ENCODE results near the gene ENPP7. TPM values are rescaled to one million over a fixed set of nuclear protein-coding genes. Genes with fewer than 3 reads are reported as not detected.

The ENPP7 gene
- total RNA-seq, 1 donor = not detected

- DNase-seq (ENCODE audit: low read depth) = no peak
- peak; percentile 25 for TF ChIP-seq CTCF (IDR thresholded peaks at IDR 0.05; ENCODE audit: insufficient read depth, low read depth, low read length)
- H3K4me3 ChIP-seq (ENCODE audit: low read depth, low read length) = no peak overlapping the region
These were observed 8.6 kb upstream of the ENPP7 start for GRCh38 chr17:79721993-79722671.

- H3K4me3 ChIP-seq (ENCODE audit: low read depth, low read length) = no peak overlapping the region
- TF ChIP-seq CTCF (IDR thresholded peaks at IDR 0.05; ENCODE audit: insufficient read depth, low read depth, low read length) = no peak
- DNase-seq (ENCODE audit: low read depth) = no peak
These were observed 8.0 kb upstream of the ENPP7 start for GRCh38 chr17:79722787-79723186.

DNA sequence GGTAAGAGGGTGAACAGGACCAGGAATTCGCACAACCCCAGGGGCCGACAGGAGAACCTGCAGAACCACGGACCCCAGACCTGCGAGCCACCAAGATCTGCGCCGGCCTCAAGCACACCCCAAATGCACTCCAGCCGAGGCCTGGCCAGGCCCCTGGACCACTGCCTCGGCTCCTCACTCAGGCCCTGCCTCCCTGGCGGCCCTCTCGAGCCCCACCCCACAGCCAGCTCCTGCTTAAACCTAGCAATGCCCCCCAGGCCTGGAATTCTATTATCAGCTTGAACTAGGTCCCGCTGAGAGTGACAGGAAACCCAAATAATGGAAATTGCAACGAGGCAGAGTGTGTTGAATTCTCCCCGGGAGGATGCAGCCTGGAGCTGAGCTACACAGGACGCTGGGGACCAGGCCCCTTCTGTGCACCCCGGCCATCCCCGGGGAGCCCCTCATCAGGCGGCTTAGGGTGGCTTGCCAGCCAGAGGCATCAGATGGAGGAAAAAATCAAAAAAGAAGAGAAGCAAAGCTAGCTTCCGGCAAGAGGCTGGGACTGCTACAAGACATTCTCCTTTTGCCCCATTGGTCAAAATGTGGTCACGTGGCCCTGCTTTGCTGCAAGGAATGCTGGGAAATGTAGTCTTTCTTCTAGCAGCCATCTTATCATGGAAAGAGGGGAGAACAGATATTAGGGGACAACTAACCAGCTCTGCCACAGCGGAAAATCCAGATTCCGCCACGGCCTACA, 2.4 kb upstream of the ENPP7 start:
- TF ChIP-seq CTCF (IDR thresholded peaks at IDR 0.05; ENCODE audit: insufficient read depth, low read depth, low read length) = no peak
- H3K4me3 ChIP-seq (ENCODE audit: low read depth, low read length) = peak overlapping the region; percentile 42
- DNase-seq (ENCODE audit: low read depth) = peak; percentile 94

DNA sequence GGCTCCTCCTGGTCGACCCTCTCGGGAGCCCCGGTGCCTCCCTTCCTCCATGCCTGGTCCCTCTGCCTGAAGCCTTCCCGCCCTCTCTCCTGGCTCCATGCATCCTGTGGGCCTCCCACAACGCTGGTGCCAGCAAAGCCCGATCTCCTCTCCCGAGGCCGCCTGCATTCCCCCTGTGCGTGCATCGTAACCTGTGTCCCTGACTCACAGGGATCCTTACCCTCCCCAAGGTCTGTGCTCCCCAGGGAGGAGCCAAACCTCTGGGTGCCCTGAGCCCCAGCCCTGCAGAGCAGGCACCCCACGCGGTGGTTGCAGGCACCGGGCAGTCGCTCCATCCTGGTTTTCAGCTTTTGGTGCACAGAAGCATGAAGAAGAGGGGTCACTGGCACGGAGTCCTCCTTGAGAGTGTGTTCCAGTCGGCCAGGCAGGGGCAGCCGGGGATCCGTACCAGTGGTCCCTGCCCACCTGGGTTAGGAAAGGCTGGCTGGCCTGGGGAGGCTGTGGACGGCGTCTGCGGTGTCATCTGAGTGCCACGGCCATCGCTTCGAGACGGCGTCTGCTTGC, 1.8 kb upstream of the ENPP7 start:
- no peak overlapping the region for H3K4me3 ChIP-seq (ENCODE audit: low read depth, low read length)
- no peak for TF ChIP-seq CTCF (IDR thresholded peaks at IDR 0.05; ENCODE audit: insufficient read depth, low read depth, low read length)
- DNase-seq (ENCODE audit: low read depth) = no peak

DNA sequence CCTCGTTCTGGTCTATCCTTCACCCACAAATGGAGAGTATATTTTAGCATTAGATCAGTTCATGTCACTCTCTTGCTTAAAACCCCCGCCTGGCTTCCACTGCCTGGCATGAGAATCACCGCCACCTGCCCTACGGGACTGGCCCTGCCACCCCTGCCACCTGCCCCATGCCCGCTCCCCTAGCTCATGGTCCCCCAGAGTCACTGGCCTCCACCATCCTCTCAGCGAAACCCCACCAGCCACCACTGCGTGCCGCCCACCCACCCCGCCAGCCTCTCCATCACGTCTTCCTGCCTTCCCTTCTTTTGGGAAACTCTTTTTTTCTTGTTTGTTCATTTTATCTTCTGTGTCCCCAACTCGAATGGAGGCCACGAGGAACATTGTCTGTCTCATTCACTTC, 982 bp upstream of the ENPP7 start:
- H3K4me3 ChIP-seq (ENCODE audit: low read depth, low read length) = no peak overlapping the region
- no peak for DNase-seq (ENCODE audit: low read depth)
- no peak for TF ChIP-seq CTCF (IDR thresholded peaks at IDR 0.05; ENCODE audit: insufficient read depth, low read depth, low read length)

DNA sequence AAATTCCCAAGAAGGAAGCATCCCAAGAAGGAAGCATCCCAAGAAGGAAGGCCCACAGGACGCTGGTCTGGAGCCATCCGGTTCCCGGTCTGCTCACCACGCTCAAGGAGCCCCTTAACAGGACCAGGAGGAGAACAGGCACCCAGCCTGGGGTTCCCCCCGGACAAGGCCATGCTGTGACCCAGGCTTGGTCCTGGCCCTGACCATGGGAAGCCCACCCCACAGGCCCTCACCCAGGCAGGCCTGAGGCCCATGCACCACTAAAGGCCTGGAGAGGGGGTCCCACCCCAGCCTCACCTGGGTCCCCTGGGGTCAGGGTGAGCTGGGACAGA, 340 bp upstream of the ENPP7 start:
- DNase-seq (ENCODE audit: low read depth) = no peak
- no peak overlapping the region for H3K4me3 ChIP-seq (ENCODE audit: low read depth, low read length)
- no peak for TF ChIP-seq CTCF (IDR thresholded peaks at IDR 0.05; ENCODE audit: insufficient read depth, low read depth, low read length)
